H1 (cell line): ENCODE data around the gene GAS7. TPM values are rescaled to one million over a fixed set of nuclear protein-coding genes. Genes with fewer than 3 reads are reported as not detected.

Source experiments
- SP2 ChIP-seq: IDR thresholded peaks from 2 replicates; pipeline ENCODE4 v1.6.1; 2012; ENCODE audit warnings: mild to moderate bottlenecking, low read length, inconsistent platforms
- polyA plus RNA-seq, 7 experiments: library from polyadenylated mRNA; depleted of rRNA in 3 of 7; stranded (reverse) in 5 of 7; unstranded in 2 of 7; fragments of >200 nt in 5 of 7; fragments of 200-250 nt in 2 of 7; gene quantifications; 1 replicate in 5 of 7; 2 replicates in 1 of 7; 4 replicates in 1 of 7; pipeline versions ENCODE4 v1.2.1 to v1.2.3, GENCODE V29; 2011 to 2013; ENCODE audit warnings: missing spikeins in 2 of 7, mixed read lengths in 2 of 7
- total RNA-seq: library from RNA; stranded (reverse); fragmentation: NEBNext Ultra II Directional; extraction: Animal tissue kit (Norgen Biotek cat#: 25700); gene quantifications from 2 replicates; pipeline ENCODE4 v1.2.1, GENCODE V29; 2021

The GAS7 gene
- total and polyA plus RNA-seq, 2 of the 8 experiments (the other 6 are each of a cell fraction or from before 2014, with no cell fraction given), result 5.0 to 14.5 TPM

- no peak for TF ChIP-seq SP2
Observed at GRCh38 chr17:10147761-10148415, 50.5 kb downstream of the GAS7 start (continued).
